GM20431 (cell line): Measurements from ENCODE around the gene NFKBIZ.
"Not testable (repeated sequence)": the region's sequence is repeated elsewhere in the genome, so short reads cannot be mapped to it uniquely, and the experiment has no call there.

Experiments
- in situ Hi-C: fragments of 300-500 bp; cut with MseI, MboI; formaldehyde crosslinking; loops from one replicate; pipeline ENCODE4 v1.15.0; 2020; ENCODE audit warnings: low sequenced_read_pairs; ENCODE audit not compliant: unreplicated experiment

The NFKBIZ gene

DNA sequence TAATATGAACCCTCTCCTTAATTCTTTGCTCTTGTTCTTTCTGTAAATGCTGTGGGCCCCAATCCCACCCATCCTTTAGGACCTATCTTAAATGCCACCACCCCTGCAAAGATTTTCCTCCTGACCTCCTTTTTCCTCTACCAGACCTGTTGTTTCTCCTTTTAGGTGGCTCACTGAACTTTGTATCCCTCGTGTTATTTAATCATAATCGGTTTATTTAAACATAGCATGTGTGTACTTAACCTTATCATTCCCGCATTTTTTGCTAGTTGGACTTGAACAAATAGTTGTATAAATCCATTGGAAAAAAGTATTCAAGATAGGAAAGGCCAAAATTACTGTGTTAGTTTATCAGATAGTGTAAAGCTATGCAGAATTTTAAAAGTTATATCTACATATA, 988 bp upstream of the NFKBIZ start:
- in situ Hi-C loops: no loop called here

DNA sequence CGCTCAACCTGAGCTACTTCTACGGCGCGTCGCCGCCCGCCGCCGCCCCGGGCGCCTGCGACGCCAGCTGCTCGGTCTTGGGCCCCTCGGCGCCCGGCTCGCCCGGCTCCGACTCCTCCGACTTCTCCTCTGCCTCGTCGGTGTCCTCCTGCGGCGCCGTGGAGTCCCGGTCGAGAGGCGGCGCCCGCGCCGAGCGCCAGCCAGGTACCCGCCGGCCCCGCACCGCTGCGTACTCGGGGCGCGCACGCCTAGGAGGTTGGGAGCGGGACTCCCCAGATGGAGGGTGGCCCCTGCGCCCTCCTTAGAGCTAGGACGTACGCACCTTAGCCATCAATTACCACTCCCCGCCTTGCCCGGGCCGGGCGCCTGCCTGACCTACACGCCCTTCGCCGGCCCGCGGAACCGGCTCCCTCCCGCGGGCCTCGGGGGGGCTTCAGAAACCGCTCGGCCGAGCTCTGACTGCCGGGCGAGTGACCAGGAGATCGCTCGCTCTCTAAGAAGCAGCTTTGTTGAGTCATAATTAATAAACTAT, 466 bp downstream of the NFKBIZ start:
- in situ Hi-C loops: no loop called here

- in situ Hi-C loops: no loop called here
Measured at GRCh38 chr3:101850246-101851051, 1.1 kb downstream of the NFKBIZ start.

- in situ Hi-C loops: no loop called here
Measured at GRCh38 chr3:101851072-101851770, 1.9 kb downstream of the NFKBIZ start.

DNA sequence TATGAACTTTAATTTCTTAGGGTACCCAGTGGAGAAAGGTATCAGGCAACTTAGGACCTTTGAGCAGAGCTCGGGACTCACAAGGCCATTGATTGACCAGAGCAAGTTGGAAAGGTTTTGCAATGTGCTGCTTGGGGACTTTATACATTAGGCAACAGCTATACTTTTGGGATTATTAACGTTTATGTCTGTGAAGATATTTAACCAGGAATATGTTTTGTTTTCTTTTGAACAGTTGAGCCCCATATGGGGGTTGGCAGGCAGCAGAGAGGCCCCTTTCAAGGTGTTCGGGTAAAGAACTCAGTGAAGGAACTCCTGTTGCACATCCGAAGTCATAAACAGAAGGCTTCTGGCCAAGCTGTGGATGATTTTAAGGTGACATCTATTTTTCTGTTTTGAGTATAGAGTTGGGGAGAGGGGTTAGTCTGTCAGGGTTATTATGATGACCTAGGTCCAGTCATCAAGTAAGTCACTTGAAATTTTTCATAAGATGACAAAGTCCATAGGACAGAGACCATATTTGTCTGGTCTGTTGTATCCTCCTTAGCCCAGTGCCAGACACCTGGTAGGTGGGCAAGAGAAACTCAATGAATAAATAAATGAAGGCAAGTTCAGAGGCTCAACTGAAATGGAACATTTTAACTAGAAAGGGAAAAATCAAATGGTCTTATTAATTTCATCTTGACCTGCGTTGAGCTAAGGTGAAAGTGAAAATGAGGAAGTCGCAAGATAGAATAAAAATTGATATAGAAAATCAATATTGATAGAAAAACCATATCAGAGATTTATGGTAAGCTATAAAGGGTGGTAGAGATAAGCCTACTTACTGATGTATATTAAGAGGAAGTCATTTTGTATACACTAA, 2.8 kb downstream of the NFKBIZ start:
- in situ Hi-C loops: no loop called here

- in situ Hi-C loops: no loop called here
Measured at GRCh38 chr3:101852983-101853840, 3.9 kb downstream of the NFKBIZ start.

GRCh38 chr3:101853982-101854381, 4.7 kb downstream of the NFKBIZ start:
- in situ Hi-C loops: no loop called here

DNA sequence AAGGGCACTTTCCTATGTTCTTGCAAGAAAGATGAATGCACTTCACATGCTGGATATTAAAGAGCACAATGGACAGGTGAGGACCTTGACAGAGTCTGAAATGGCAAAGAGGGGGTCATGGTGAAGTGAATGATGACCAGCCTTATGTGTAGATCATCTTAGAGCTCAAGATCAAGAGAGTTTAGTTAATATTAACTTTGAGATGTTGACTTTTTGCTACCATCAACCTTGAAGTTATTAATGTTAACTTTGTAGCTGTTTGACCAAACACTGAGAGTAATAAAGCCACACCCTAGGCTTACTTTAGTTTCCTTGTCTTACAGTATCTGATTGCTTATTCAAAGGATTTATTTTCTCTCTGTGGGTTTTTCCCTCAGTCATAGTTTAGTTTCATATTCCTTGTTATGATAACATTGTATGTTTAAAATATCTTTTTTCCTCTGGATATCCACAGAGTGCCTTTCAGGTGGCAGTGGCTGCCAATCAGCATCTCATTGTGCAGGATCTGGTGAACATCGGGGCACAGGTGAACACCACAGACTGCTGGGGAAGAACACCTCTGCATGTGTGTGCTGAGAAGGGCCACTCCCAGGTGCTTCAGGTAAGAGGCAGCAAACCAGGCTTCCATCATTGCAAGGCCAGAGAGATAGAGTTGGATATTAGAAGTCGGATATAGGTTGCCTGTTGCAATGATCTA, 5.4 kb downstream of the NFKBIZ start:
- in situ Hi-C loops: no loop called here

DNA sequence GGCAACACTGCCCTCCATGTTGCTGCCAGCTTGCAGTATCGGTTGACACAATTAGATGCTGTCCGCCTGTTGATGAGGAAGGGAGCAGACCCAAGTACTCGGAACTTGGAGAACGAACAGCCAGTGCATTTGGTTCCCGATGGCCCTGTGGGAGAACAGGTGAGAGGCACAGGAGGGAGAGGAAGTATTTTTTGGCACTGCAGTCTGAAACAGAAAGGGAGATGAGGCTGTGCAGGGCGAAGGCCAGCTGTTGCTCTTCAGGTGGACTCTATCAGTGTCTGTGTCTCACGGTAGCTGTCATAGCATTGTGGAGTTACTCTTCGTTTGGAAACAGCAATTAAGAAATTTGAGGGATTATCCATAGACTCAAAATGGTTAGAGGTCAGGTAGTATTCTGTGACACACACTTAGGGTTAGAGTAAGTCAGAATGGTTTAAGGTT, 8.0 kb downstream of the NFKBIZ start:
- in situ Hi-C loops: no loop called here

- in situ Hi-C loops: no loop called here
Measured at GRCh38 chr3:101858464-101859030, 9.2 kb downstream of the NFKBIZ start.

DNA sequence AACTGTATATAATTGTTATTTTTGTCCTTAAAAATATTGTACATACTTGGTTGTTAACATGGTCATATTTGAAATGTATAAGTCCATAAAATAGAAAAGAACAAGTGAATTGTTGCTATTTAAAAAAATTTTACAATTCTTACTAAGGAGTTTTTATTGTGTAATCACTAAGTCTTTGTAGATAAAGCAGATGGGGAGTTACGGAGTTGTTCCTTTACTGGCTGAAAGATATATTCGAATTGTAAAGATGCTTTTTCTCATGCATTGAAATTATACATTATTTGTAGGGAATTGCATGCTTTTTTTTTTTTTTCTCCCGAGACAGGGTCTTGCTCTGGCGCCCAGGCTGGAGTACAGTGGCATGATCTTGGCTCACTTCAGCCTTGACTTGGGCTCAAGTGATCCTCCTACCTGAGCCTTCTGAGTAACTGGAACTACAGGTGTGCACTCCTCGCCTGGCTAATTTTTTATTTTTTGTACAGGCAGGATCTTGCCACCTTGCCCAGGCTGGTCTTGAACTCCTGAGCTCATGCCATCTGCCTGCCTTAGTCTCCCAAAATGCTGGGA, 10.7 kb downstream of the NFKBIZ start:
- in situ Hi-C loops: no loop called here

- in situ Hi-C loops: no loop called here
Measured at GRCh38 chr3:101861212-101861788, 12.0 kb downstream of the NFKBIZ start.

GRCh38 chr3:101861789-101862415, 12.6 kb downstream of the NFKBIZ start:
- in situ Hi-C loops: no loop called here

GRCh38 chr3:101862416-101863165, 13.3 kb downstream of the NFKBIZ start:
- in situ Hi-C loops: no loop called here

- in situ Hi-C loops: not testable (repeated sequence)
Measured at GRCh38 chr3:101864926-101865325, 15.6 kb downstream of the NFKBIZ start.

DNA sequence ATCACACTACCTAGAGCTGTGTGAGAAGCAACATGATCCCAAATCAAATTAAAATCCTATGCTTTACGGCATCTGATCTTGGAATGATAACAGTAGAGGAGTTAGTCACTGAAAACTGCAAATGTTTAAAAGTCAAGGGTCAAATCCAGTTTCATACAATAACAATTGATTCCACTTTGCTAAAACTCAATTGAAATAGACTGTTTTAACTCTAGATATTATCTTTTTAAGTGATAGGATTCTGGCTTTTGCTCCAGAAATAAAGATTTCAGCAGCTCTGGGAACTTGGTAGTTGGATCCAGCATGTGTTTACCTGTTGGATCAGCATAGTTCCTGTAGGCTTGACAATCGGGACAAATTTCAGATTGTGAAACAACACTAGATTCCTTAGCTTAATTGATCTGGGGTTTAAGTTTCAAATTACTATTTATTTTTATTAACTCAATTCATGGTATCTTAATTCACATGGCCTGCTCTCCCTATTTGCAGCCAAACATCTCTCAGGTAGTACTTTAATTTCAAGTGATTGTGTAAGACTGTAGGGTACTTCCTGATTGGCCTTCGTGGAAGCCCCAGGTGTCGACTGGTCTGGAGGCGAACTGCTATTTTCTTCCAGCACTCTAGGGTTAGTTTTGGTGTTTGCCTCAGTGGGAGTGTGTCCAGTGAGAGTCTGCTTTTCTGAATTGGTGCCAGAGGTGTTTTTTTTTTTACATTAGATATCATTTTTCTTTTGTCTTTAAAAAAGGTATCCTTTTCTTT, 16.6 kb downstream of the NFKBIZ start:
- in situ Hi-C loops: no loop called here
